ENCODE results near the gene GRAMD2A. TPM values are rescaled to one million over a fixed set of nuclear protein-coding genes. Genes with fewer than 3 reads are reported as not detected.

GRAMD2A gene
- total RNA-seq, 1 experiment from 2014 or later: 1.3 TPM

- no CpG with 5 or more reads among the region's 3 CpGs for WGBS (ENCODE audit: extremely low coverage, insufficient read length, low lambda C conversion rate)
- Histone ChIP-seq H2AFZ (ENCODE audit: low read length) (no peak overlapping the region), H2BK20ac (ENCODE audit: low read depth, low read length, poor library complexity, severe bottlenecking) (no peak overlapping the region), H4K8ac (replicated peaks; ENCODE audit: insufficient read length, low read depth, low read length) (no peak overlapping the region), H2BK12ac (ENCODE audit: insufficient read length, low read depth, low read length) (no peak overlapping the region), H3K79me1 (ENCODE audit: insufficient read depth, low read depth, low read length, poor library complexity, severe bottlenecking) (no peaks in the 10 kb centered on the region), H2BK15ac (ENCODE audit: low read depth, low read length) (no peak overlapping the region), H3K79me2 (ENCODE audit: insufficient read depth, low read length) (no peaks in the 10 kb centered on the region), H3K9me3 (ENCODE audit: control insufficient read depth, low read depth, low read length) (no peaks in the 10 kb centered on the region), H3T11ph (ENCODE audit: low read length) (no peak overlapping the region), H3K14ac (ENCODE audit: insufficient read depth, low read length) (no peak overlapping the region), H3K56ac (ENCODE audit: insufficient read length, low read depth, low read length) (no peak overlapping the region), H3K4me2 (ENCODE audit: insufficient read depth, insufficient read length, low read length) (no peak overlapping the region), H4K5ac (ENCODE audit: insufficient read length, low read depth, low read length) (no peak overlapping the region), H3K9ac (ENCODE audit: extremely low read depth, insufficient read length, low read length) (no peak overlapping the region), H3K18ac (ENCODE audit: insufficient read length, low read depth, low read length) (no peak overlapping the region), H3K27me3 (ENCODE audit: insufficient read depth, low read length) (no peaks in the 10 kb centered on the region), H4K91ac (ENCODE audit: insufficient read length, low read depth, low read length) (no peak overlapping the region), H2AK5ac (ENCODE audit: insufficient read length, low read length) (no peak overlapping the region), H3K23ac (ENCODE audit: insufficient read length, low read depth, low read length) (no peak overlapping the region), H3K4me1 (ENCODE audit: insufficient read depth, low read length) (no peaks in the 10 kb centered on the region), H3K4ac (ENCODE audit: low read depth, low read length) (no peak overlapping the region), H3K23me2 (ENCODE audit: insufficient read length, low read depth, low read length, poor library complexity, severe bottlenecking) (no peaks in the 10 kb centered on the region), H4K20me1 (ENCODE audit: control insufficient read depth, insufficient read depth, insufficient read length) (no peaks in the 10 kb centered on the region), H2BK5ac (ENCODE audit: insufficient read length, low read length) (no peak overlapping the region), H3K27ac (ENCODE audit: insufficient read length, low read depth, low read length) (no peak overlapping the region), H2BK120ac (ENCODE audit: low read depth, low read length, poor library complexity, severe bottlenecking) (no peak overlapping the region)
- no peak overlapping the region for H3K27ac Mint-ChIP-seq
- no peak overlapping the region for H3K4me3 Mint-ChIP-seq
- DNase-seq: no peak
- no peaks in the 10 kb centered on the region for H3K9me3 Mint-ChIP-seq
- no peaks in the 10 kb centered on the region for H3K4me1 Mint-ChIP-seq
- no peak for TF ChIP-seq CTCF (conservative IDR thresholded peaks at IDR 0.05)
- H3K27me3 Mint-ChIP-seq (ENCODE audit: low read depth): 0 out of 2 replicates have a peak, but pooled peaks cover 3% of the 10 kb centered on the region
- no peaks in the 10 kb centered on the region for H3K36me3 Mint-ChIP-seq (ENCODE audit: insufficient read depth in 1 of 3, low read depth in 3 of 3)
Observed at GRCh38 chr15:72140088-72140487, 57.5 kb downstream of the GRAMD2A start.
